Measurements from ENCODE around the gene PRR15.

Gene PRR15

DNA sequence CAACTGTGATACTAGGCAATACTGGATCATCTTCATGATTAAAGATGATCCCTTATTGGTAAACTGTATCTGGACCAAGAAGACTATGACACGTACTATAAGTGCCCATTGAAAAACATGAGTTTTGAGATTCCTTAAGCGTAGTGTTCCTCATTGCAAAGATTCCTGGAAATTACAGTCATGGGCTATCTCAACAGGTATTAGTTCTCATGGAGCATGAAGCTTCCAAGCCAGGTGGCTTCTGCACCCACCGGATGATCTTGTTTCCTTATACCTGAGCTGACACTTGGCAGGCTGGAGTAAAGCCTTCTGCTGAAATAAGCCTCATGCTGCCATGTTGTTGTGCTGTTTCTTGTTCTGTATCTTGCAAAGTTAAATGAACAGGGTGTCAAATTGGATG lies 8.6 kb upstream of the PRR15 start:
- Histone ChIP-seq H3K36me3 (ENCODE audit: control insufficient read depth, insufficient read depth, low read length) (no peaks in the 10 kb centered on the region), H2AK5ac (ENCODE audit: low read length) (no peak overlapping the region), H4K8ac (ENCODE audit: low read depth, low read length) (no peak overlapping the region), H3K79me2 (ENCODE audit: control insufficient read depth, insufficient read depth, low read length) (no peaks in the 10 kb centered on the region), H2BK15ac (replicated peaks; ENCODE audit: low read depth) (no peak overlapping the region), H4K5ac (ENCODE audit: low read length) (no peak overlapping the region), H3K4me2 (ENCODE audit: low read length) (no peak overlapping the region), H3K18ac (ENCODE audit: low read length) (no peak overlapping the region), H3K23ac (ENCODE audit: low read length) (no peak overlapping the region), H3K4me1 (ENCODE audit: control insufficient read depth, low read depth, low read length) (no peaks in the 10 kb centered on the region), H2BK5ac (ENCODE audit: low read length) (no peak overlapping the region), H3K4me3 (ENCODE audit: low read length) (no peak overlapping the region), H3K56ac (ENCODE audit: low read length) (no peak overlapping the region), H3K79me1 (ENCODE audit: low read length) (no peaks in the 10 kb centered on the region), H2BK120ac (ENCODE audit: low read depth, low read length) (no peak overlapping the region), H3K27me3 (ENCODE audit: insufficient read depth, low read length, poor library complexity) (no peaks in the 10 kb centered on the region), H3K27ac (ENCODE audit: low read depth, low read length) (no peak overlapping the region), H3K4ac (ENCODE audit: low read depth, low read length) (no peak overlapping the region), H3K9ac (ENCODE audit: low read length) (no peak overlapping the region)
- DNase-seq = no peak
- no CpG with 5 or more reads among the region's 3 CpGs for WGBS (ENCODE audit: extremely low coverage, insufficient coverage, low lambda C conversion rate)

DNA sequence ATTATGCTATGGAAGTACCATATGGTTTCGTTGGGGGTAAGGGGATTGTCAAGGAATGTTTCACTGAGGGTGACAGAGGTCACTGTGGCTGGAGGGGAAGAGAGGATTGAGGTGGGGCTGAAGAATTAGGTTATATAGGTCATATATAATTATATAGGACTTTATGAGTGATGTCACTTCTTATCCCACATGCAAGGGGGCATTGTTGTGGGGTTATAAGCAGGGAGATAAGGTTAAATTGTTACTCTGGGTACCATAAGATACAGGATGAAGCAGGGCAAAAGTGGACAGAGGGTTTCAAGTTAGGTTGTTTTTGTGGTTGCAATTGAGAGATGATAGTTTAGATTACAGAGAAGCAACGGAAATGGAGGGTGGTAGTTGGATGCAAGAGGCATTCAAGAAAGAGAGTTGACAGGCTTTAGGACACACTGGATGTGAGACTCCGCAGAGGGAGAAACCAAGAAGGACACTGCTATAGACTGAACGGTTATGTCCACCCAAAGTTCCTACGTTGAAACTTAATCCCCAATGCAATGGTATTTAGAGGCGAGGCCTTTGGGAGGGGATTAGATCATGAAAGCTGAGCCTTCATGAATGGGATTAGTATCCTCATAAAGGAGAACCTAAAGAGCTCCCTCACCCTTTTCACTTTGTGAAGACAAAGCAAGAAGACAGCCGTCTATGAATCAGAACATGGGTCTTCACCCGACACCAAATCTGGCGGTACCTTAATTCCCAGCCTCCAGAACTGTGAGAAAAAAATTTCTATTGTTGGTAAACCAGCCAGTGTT lies 7.0 kb upstream of the PRR15 start:
- DNase-seq = no peak
- no CpG with 5 or more reads among the region's 9 CpGs for WGBS (ENCODE audit: extremely low coverage, insufficient coverage, low lambda C conversion rate)
- Histone ChIP-seq H3K4me1 (ENCODE audit: control insufficient read depth, low read depth, low read length) (no peaks in the 10 kb centered on the region), H4K5ac (ENCODE audit: low read length) (no peak overlapping the region), H2BK5ac (ENCODE audit: low read length) (no peak overlapping the region), H3K79me2 (ENCODE audit: control insufficient read depth, insufficient read depth, low read length) (no peaks in the 10 kb centered on the region), H3K27ac (ENCODE audit: low read depth, low read length) (no peak overlapping the region), H4K8ac (ENCODE audit: low read depth, low read length) (no peak overlapping the region), H3K18ac (ENCODE audit: low read length) (no peak overlapping the region), H3K56ac (ENCODE audit: low read length) (no peak overlapping the region), H3K23ac (ENCODE audit: low read length) (no peak overlapping the region), H3K4me2 (ENCODE audit: low read length) (no peak overlapping the region), H2BK120ac (ENCODE audit: low read depth, low read length) (no peak overlapping the region), H3K4me3 (ENCODE audit: low read length) (no peak overlapping the region), H3K4ac (ENCODE audit: low read depth, low read length) (no peak overlapping the region), H3K36me3 (ENCODE audit: control insufficient read depth, insufficient read depth, low read length) (no peaks in the 10 kb centered on the region), H3K27me3 (ENCODE audit: insufficient read depth, low read length, poor library complexity) (no peaks in the 10 kb centered on the region), H2BK15ac (replicated peaks; ENCODE audit: low read depth) (no peak overlapping the region), H3K9ac (ENCODE audit: low read length) (no peak overlapping the region), H3K79me1 (ENCODE audit: low read length) (no peaks in the 10 kb centered on the region), H2AK5ac (ENCODE audit: low read length) (no peak overlapping the region)

DNA sequence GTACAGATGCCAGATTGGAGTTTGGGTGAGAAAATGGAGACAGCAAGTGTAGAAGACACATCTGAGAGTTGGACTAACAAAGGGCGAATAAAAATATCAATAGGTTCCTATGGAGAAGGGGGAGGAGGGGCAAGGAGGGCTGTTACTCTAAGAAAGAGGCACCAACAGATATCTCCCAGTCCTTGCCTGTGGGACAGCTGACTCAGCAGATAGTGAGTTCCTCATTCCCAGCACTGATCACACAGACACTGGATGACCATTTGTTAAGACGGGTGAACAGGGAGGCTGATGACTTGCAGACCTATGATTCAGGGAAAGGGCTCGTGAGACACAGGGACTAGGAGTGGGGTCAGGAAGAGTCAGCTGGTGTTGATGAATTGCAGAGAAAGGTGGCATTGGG lies 5.7 kb upstream of the PRR15 start:
- Histone ChIP-seq H3K27ac (ENCODE audit: low read depth, low read length) (no peak overlapping the region), H2AK5ac (ENCODE audit: low read length) (no peak overlapping the region), H3K36me3 (ENCODE audit: control insufficient read depth, insufficient read depth, low read length) (no peaks in the 10 kb centered on the region), H3K4me2 (ENCODE audit: low read length) (no peak overlapping the region), H3K23ac (ENCODE audit: low read length) (no peak overlapping the region), H3K4me1 (ENCODE audit: control insufficient read depth, low read depth, low read length) (no peaks in the 10 kb centered on the region), H3K4ac (ENCODE audit: low read depth, low read length) (no peak overlapping the region), H2BK15ac (replicated peaks; ENCODE audit: low read depth) (no peak overlapping the region), H3K4me3 (ENCODE audit: low read length) (no peak overlapping the region), H3K79me2 (ENCODE audit: control insufficient read depth, insufficient read depth, low read length) (no peaks in the 10 kb centered on the region), H3K9ac (ENCODE audit: low read length) (no peak overlapping the region), H2BK5ac (ENCODE audit: low read length) (no peak overlapping the region), H3K56ac (ENCODE audit: low read length) (no peak overlapping the region), H4K8ac (ENCODE audit: low read depth, low read length) (no peak overlapping the region), H3K18ac (ENCODE audit: low read length) (no peak overlapping the region), H3K79me1 (ENCODE audit: low read length) (no peaks in the 10 kb centered on the region), H2BK120ac (ENCODE audit: low read depth, low read length) (no peak overlapping the region), H4K5ac (ENCODE audit: low read length) (no peak overlapping the region), H3K27me3 (ENCODE audit: insufficient read depth, low read length, poor library complexity) (no peaks in the 10 kb centered on the region)
- no CpG with 5 or more reads among the region's 3 CpGs for WGBS (ENCODE audit: extremely low coverage, insufficient coverage, low lambda C conversion rate)
- DNase-seq = peak; percentile 55

DNA sequence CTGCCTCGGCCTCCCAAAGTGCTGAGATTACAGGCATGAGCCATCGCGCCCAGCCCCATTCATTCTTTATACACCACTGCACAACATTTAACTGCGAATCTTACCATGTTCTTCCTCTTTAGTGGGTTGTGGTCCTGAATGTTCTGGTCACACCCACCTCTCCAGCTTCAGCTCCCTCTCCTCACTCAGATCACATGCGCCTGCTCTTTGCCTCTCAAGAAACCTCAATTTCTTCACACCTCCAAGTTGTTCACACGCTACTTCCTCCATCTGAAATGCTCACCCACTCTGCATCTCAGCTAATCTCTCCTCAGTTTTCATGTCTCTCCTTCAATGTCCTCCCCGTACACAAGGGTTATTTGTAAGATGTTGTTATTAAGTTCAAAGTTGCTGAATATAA lies 2.4 kb upstream of the PRR15 start:
- H3K27me3 ChIP-seq (ENCODE audit: insufficient read depth, low read length, poor library complexity) = no peaks in the 10 kb centered on the region
- no peak overlapping the region for H2AK5ac ChIP-seq (ENCODE audit: low read length)
- no peaks in the 10 kb centered on the region for H3K36me3 ChIP-seq (ENCODE audit: control insufficient read depth, insufficient read depth, low read length)
- no peak overlapping the region for H2BK15ac ChIP-seq (replicated peaks; ENCODE audit: low read depth)
- H3K56ac ChIP-seq (ENCODE audit: low read length) = no peak overlapping the region
- no peaks in the 10 kb centered on the region for H3K4me1 ChIP-seq (ENCODE audit: control insufficient read depth, low read depth, low read length)
- no peak overlapping the region for H4K8ac ChIP-seq (ENCODE audit: low read depth, low read length)
- H3K9ac ChIP-seq (ENCODE audit: low read length) = no peak overlapping the region
- no peaks in the 10 kb centered on the region for H3K79me2 ChIP-seq (ENCODE audit: control insufficient read depth, insufficient read depth, low read length)
- no peak overlapping the region for H3K4me2 ChIP-seq (ENCODE audit: low read length)
- H3K23ac ChIP-seq (ENCODE audit: low read length) = no peak overlapping the region
- H3K18ac ChIP-seq (ENCODE audit: low read length) = no peak overlapping the region
- H2BK5ac ChIP-seq (ENCODE audit: low read length) = no peak overlapping the region
- no peaks in the 10 kb centered on the region for H3K79me1 ChIP-seq (ENCODE audit: low read length)
- no peak overlapping the region for H3K4me3 ChIP-seq (ENCODE audit: low read length)
- no peak overlapping the region for H4K5ac ChIP-seq (ENCODE audit: low read length)
- no peak for DNase-seq
- no peak overlapping the region for H2BK120ac ChIP-seq (ENCODE audit: low read depth, low read length)
- no CpG with 5 or more reads among the region's 7 CpGs for WGBS (ENCODE audit: extremely low coverage, insufficient coverage, low lambda C conversion rate)
- H3K27ac ChIP-seq (ENCODE audit: low read depth, low read length) = no peak overlapping the region
- H3K4ac ChIP-seq (ENCODE audit: low read depth, low read length) = no peak overlapping the region

DNA sequence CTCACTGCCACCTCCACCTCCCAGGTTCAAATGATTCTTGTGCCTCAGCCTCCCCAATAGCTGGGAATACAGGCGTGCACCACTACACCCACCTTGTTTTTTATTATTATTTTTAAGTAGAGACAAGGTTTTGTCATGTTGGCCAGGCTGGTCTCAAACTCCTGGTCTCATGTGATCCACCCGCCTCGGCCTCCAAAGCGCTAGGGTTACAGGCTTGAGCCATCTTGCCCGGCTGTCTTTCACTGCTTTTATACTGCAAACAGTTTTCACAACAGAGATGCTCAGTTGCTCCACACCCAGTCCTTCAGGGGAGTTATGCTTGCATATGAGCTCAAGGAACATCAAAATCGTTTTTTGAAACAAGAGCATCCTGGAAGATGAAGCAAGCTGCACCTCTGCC lies 1.3 kb upstream of the PRR15 start:
- no peak overlapping the region for H3K56ac ChIP-seq (ENCODE audit: low read length)
- no peak overlapping the region for H3K23ac ChIP-seq (ENCODE audit: low read length)
- no peak overlapping the region for H2BK15ac ChIP-seq (replicated peaks; ENCODE audit: low read depth)
- H3K18ac ChIP-seq (ENCODE audit: low read length) = no peak overlapping the region
- no peaks in the 10 kb centered on the region for H3K4me1 ChIP-seq (ENCODE audit: control insufficient read depth, low read depth, low read length)
- WGBS (ENCODE audit: extremely low coverage, insufficient coverage, low lambda C conversion rate) = no CpG with 5 or more reads among the region's 6 CpGs
- no peak overlapping the region for H3K4me2 ChIP-seq (ENCODE audit: low read length)
- no peak overlapping the region for H4K8ac ChIP-seq (ENCODE audit: low read depth, low read length)
- no peak overlapping the region for H2AK5ac ChIP-seq (ENCODE audit: low read length)
- no peaks in the 10 kb centered on the region for H3K79me2 ChIP-seq (ENCODE audit: control insufficient read depth, insufficient read depth, low read length)
- no peak for DNase-seq
- no peak overlapping the region for H2BK5ac ChIP-seq (ENCODE audit: low read length)
- no peak overlapping the region for H4K5ac ChIP-seq (ENCODE audit: low read length)
- H3K9ac ChIP-seq (ENCODE audit: low read length) = no peak overlapping the region
- H3K4me3 ChIP-seq (ENCODE audit: low read length) = no peak overlapping the region
- H3K36me3 ChIP-seq (ENCODE audit: control insufficient read depth, insufficient read depth, low read length) = no peaks in the 10 kb centered on the region
- no peaks in the 10 kb centered on the region for H3K79me1 ChIP-seq (ENCODE audit: low read length)
- no peak overlapping the region for H2BK120ac ChIP-seq (ENCODE audit: low read depth, low read length)
- no peak overlapping the region for H3K4ac ChIP-seq (ENCODE audit: low read depth, low read length)
- H3K27ac ChIP-seq (ENCODE audit: low read depth, low read length) = no peak overlapping the region
- H3K27me3 ChIP-seq (ENCODE audit: insufficient read depth, low read length, poor library complexity) = no peaks in the 10 kb centered on the region

All from mesendoderm (in vitro differentiated cells).